Measurements from ENCODE around the gene SUSD1. TPM values are rescaled to one million over a fixed set of nuclear protein-coding genes. Genes with fewer than 3 reads are reported as not detected.
"Not testable (repeated sequence)": the region's sequence is repeated elsewhere in the genome, so short reads cannot be mapped to it uniquely, and the experiment has no call there.

SUSD1 gene
- total and polyA plus RNA-seq, 2 donors from 2014 or later, result 11.0 to 19.8 TPM

DNA sequence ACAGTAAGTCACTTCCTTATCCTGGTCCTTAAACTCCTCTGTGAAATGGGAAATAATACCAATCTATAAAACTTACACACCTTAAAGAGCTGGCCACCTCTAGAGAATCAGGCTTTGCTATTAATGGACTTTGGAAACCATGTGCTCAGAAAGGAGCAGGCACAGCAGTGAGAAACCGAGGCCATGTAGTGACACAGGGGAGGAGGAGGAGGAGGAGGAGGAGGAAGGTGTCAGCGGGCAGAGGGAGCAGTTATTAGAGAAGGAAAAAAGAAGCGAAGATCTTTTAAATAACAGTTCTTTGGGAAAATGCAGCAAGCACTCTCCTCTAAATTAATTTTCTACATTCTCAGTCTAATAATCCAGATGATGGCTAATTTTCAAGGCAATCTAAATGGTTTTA, 38.0 kb downstream of the SUSD1 start:
- Histone ChIP-seq H3K4me3 (ENCODE audit: low read length in 3 of 3) (no peak overlapping the region), H3K4me1 (ENCODE audit: control insufficient read depth in 2 of 3, insufficient read depth in 2 of 3, low read depth in 1 of 3, low read length in 3 of 3) (peaks cover 0 to 3% (median 3%) of the 10 kb centered on the region in 3 donors), H3K27ac (ENCODE audit: low read depth in 2 of 2, low read length in 2 of 2) (no peak overlapping the region), H3K36me3 (ENCODE audit: control insufficient read depth in 2 of 3, insufficient read depth in 3 of 3, low read length in 3 of 3) (peaks cover 0 to 11% (median 0%) of the 10 kb centered on the region in 3 donors), H3K27me3 (ENCODE audit: control insufficient read depth, insufficient read depth, low read length) (no peaks in the 10 kb centered on the region), H3K9ac (ENCODE audit: low read length in 3 of 3) (no peak overlapping the region), H3K9me3 (ENCODE audit: control insufficient read depth in 2 of 3, insufficient read depth in 1 of 3, low read length in 3 of 3) (peaks cover 0 to 4% (median 0%) of the 10 kb centered on the region in 3 donors)
- FAIRE-seq (no peak), DNase-seq (no peak)
- intact Hi-C loops (cut with DNase I), result no loop called here
- TF ChIP-seq, protein P1, sequence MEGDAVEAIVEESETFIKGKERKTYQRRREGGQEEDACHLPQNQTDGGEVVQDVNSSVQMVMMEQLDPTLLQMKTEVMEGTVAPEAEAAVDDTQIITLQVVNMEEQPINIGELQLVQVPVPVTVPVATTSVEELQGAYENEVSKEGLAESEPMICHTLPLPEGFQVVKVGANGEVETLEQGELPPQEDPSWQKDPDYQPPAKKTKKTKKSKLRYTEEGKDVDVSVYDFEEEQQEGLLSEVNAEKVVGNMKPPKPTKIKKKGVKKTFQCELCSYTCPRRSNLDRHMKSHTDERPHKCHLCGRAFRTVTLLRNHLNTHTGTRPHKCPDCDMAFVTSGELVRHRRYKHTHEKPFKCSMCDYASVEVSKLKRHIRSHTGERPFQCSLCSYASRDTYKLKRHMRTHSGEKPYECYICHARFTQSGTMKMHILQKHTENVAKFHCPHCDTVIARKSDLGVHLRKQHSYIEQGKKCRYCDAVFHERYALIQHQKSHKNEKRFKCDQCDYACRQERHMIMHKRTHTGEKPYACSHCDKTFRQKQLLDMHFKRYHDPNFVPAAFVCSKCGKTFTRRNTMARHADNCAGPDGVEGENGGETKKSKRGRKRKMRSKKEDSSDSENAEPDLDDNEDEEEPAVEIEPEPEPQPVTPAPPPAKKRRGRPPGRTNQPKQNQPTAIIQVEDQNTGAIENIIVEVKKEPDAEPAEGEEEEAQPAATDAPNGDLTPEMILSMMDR (IDR thresholded peaks at IDR 0.05; ENCODE audit: borderline replicate concordance, extremely low read depth, insufficient read depth), result no peak

- Histone ChIP-seq H3K4me1 (ENCODE audit: control insufficient read depth in 2 of 3, insufficient read depth in 2 of 3, low read depth in 1 of 3, low read length in 3 of 3) (peaks cover 0 to 3% (median 3%) of the 10 kb centered on the region in 3 donors), H3K27me3 (ENCODE audit: control insufficient read depth, insufficient read depth, low read length) (no peaks in the 10 kb centered on the region), H3K36me3 (ENCODE audit: control insufficient read depth in 2 of 3, insufficient read depth in 3 of 3, low read length in 3 of 3) (peaks cover 0 to 9% (median 0%) of the 10 kb centered on the region in 3 donors), H3K4me3 (ENCODE audit: low read length in 3 of 3) (no peak overlapping the region), H3K9ac (ENCODE audit: low read length in 3 of 3) (no peak overlapping the region), H3K27ac (ENCODE audit: low read depth in 2 of 2, low read length in 2 of 2) (no peak overlapping the region), H3K9me3 (ENCODE audit: control insufficient read depth in 2 of 3, insufficient read depth in 1 of 3, low read length in 3 of 3) (peaks cover 0 to 4% (median 0%) of the 10 kb centered on the region in 3 donors)
- FAIRE-seq, result no peak
- DNase-seq, result no peak
- TF ChIP-seq, protein P1 (IDR thresholded peaks at IDR 0.05; ENCODE audit: borderline replicate concordance, extremely low read depth, insufficient read depth), result no peak
- intact Hi-C loops (cut with DNase I), result no loop called here
Measured at GRCh38 chr9:112135706-112136105, 39.4 kb downstream of the SUSD1 start.

DNA sequence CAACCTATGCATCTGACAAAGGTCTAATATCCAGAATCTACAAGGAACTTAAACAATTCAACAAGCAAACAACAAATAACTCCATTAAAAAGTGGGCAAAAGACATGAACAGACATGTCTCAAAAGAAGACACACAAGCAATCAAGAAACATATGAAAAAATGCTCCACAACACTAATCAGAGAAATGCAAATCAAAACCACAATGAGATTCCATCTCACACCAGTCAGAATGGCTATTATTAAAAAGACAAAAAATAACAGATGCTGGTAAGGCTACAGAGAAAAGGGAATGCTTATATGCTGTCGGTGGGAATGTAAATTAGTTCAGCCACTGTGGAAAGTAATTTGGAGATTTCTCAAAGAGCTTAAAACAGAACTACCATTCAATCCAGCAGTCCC, 41.3 kb downstream of the SUSD1 start:
- intact Hi-C loops (cut with DNase I); H3K27ac ChIP-seq (ENCODE audit: low read depth in 2 of 2, low read length in 2 of 2); H3K27me3 ChIP-seq (ENCODE audit: control insufficient read depth, insufficient read depth, low read length); H3K9me3 ChIP-seq (ENCODE audit: control insufficient read depth in 2 of 3, insufficient read depth in 1 of 3, low read length in 3 of 3); DNase-seq; H3K36me3 ChIP-seq (ENCODE audit: control insufficient read depth in 2 of 3, insufficient read depth in 3 of 3, low read length in 3 of 3); H3K4me1 ChIP-seq (ENCODE audit: control insufficient read depth in 2 of 3, insufficient read depth in 2 of 3, low read depth in 1 of 3, low read length in 3 of 3); H3K9ac ChIP-seq (ENCODE audit: low read length in 3 of 3); FAIRE-seq; H3K4me3 ChIP-seq (ENCODE audit: low read length in 3 of 3): not testable (repeated sequence)

- no peak for FAIRE-seq
- Histone ChIP-seq H3K9ac (ENCODE audit: low read length in 3 of 3) (no peak overlapping the region), H3K36me3 (ENCODE audit: control insufficient read depth in 2 of 3, insufficient read depth in 3 of 3, low read length in 3 of 3) (peaks cover 0 to 5% (median 0%) of the 10 kb centered on the region in 3 donors), H3K27ac (ENCODE audit: low read depth in 2 of 2, low read length in 2 of 2) (no peak overlapping the region), H3K9me3 (ENCODE audit: control insufficient read depth in 2 of 3, insufficient read depth in 1 of 3, low read length in 3 of 3) (peaks cover 0 to 4% (median 0%) of the 10 kb centered on the region in 3 donors), H3K4me3 (ENCODE audit: low read length in 3 of 3) (no peak overlapping the region), H3K27me3 (ENCODE audit: control insufficient read depth, insufficient read depth, low read length) (no peaks in the 10 kb centered on the region), H3K4me1 (ENCODE audit: control insufficient read depth in 2 of 3, insufficient read depth in 2 of 3, low read depth in 1 of 3, low read length in 3 of 3) (peaks cover 0 to 3% (median under 1%) of the 10 kb centered on the region in 3 donors)
- TF ChIP-seq, protein P1 (IDR thresholded peaks at IDR 0.05; ENCODE audit: borderline replicate concordance, extremely low read depth, insufficient read depth), result no peak
- intact Hi-C loops (cut with DNase I), result no loop called here
- no peak for DNase-seq
Measured at GRCh38 chr9:112132356-112132755, 42.7 kb downstream of the SUSD1 start.

Measured in kidney (tissue), 14 donors.